Stimulated activated CD4-positive, alpha-beta T cell treated with anti-CD3 and anti-CD28 coated beads, Interleukin-1b, Interleukin-23, amount 100 ng/mL, for 24 hours (primary cell): ENCODE results near the gene REM1.
"Not testable (repeated sequence)": the region's sequence is repeated elsewhere in the genome, so short reads cannot be mapped to it uniquely, and the experiment has no call there.

Source experiments
- DNase-seq, 4 experiments: peaks; one replicate each; pipeline ENCODE4 v3.0.0-alpha.2; 2020; ENCODE audit warnings: low read depth in 4 of 4, low spot score in 1 of 4

The REM1 gene, protein sequence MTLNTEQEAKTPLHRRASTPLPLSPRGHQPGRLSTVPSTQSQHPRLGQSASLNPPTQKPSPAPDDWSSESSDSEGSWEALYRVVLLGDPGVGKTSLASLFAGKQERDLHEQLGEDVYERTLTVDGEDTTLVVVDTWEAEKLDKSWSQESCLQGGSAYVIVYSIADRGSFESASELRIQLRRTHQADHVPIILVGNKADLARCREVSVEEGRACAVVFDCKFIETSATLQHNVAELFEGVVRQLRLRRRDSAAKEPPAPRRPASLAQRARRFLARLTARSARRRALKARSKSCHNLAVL

DNA sequence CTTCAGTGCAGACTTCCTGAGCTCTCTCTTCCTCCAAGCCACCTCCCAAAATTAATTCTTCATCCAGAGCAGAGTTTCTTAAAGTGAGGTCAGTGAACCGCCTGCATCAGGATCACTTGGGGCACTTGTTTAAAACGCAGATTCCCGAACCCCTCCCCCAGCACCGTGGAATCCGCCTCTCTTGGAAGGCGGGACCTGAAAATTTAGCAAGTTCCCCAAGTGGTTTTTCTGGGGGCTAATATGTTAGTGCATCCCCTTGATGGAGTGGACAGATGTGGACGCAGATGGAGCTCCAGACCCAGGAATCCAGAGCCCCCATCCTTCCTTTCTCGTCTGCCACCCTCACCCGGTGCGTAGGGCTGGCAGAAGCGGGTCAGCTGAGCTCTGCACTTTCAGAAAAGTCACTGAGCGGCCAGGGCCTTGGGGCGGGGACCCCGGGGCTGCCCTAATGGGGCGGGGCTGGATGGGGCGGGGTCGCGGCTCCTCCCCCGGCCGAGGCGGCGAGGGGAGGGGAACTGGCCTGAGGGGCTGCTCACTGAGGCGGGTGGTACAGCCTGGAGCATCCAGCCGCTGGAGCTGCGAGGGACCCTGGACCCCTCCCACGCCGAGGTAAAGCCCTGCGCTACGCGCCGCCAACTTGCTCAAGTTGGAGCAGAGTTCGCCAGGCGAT, at the start of gene REM1, which contains the start of gene DEFB124:
TSS of gene REM1 (plus strand) at position 531 of the 670 bp plus-strand sequence. CDS start 1,158 bp downstream, outside the sequence.
TSS of gene DEFB124 (minus strand) at position 370 of the 670 bp plus-strand sequence. CDS start 2,114 bp downstream, outside the sequence.
- DNase-seq, result no peak

DNA sequence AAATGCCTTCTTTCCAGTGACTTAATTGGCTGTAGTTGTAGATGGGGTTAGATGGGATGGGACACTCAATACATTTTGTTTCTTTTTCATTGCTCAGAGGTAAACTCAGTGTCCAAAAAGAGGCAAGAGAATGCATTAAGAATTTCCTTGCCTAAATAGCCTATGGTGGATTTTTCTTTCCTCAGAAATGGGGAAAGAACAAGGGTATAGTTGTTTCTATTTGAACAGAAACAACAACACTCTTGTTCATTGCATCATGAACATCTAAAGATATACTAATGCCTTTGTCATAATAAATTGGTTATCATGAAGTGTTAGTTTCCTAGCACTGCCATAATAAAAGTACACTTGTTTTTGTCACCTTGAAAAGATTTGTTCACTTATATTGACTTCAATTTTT, 49.3 kb upstream of the REM1 start:
- DNase-seq, result no peak

- DNase-seq, result not testable (repeated sequence)
Observed at GRCh38 chr20:31426891-31427551, 48.1 kb upstream of the REM1 start.

DNA sequence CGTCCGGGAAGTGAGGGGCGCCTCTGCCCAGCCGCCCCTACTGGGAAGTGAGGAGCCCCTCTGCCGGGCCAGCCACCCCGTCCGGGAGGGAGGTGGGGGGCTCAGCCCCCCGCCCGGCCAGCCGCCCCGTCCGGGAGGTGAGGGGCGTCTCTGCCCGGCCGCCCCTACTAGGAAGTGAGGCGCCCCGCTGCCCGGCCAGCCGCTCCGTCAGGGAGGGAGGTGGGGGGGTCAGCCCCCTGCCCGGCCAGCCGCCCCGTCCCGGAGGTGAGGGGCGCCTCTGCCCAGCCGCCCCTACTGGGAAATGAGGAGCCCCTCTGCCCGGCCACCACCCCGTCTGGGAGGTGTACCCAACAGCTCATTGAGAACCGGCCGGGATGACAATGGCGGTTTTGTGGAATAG, 47.5 kb upstream of the REM1 start:
- not testable (repeated sequence) for DNase-seq

- no peak for DNase-seq
Observed at GRCh38 chr20:31430568-31431115, 44.4 kb upstream of the REM1 start.

DNA sequence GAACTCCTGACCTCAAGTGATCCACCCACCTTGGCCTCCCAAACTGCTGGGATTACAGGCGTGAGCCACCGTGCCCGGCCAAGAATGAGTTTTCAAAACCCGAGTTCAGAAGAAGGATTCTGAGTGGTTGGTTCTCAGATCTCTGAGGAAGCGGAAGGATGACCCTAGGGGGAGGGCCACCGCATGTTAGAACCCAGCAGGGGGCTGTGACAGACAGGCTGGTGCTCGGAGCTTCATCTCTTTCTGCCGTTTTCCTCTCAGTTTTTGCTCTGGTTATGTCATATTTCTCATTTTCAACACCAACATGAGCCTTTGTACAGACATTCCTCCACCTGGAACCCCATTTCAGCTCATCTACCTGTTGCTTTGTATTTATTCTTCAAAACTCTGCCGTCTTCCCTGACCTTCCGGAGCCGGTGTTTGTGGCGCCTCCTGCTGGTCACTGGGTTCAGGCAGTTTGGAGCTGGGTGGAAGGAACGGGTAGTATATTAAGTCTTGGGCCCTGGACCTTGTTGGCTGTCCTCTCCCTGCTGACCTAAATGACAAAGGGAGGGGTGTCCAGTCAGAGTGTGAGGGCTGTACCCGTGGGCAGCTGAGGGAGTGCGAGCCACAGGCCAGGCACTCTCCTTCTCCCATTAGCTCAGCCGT, 35.0 kb upstream of the REM1 start, which contains the start of gene DEFB123:
TSS of gene DEFB123 (plus strand) at position 621 of the 648 bp plus-strand sequence. CDS start 67 bp downstream, outside the sequence.
- DNase-seq, result peak in 1 of 4 experiments; percentile 2

DNA sequence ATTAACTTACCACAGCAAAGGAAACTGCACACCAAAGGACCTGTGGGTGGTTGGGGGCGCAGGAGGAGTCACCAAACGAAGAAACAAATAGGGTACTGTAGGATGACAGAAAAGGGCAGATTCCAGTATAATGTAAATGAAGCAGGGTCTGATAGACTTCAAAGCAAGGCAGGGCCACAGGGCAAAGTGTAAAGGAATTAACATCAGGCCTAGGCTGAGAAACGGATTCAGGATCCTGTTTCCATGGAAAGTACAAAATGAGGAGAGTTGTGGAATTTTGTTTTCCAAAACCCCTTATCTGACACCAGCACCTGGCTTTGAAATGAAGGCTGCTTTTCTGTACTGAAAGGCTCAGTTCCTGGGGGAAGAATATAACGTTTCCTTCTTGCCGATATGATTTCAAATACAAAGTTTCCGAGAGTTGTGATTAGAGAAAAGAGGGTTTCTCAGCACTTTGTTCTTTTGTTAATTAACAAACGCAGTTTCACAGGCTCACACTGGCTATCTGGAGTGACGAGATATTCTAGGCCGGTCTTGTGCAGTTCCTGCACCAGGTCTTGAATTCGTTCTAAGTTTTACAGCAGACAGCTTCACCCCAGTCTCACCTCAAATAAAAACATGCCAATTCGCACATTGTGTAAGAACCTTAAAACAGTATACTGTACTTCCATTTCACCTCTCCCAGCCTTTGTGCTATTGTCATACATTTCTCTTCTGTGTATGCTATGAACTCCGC, 28.8 kb upstream of the REM1 start:
- DNase-seq, result no peak

DNA sequence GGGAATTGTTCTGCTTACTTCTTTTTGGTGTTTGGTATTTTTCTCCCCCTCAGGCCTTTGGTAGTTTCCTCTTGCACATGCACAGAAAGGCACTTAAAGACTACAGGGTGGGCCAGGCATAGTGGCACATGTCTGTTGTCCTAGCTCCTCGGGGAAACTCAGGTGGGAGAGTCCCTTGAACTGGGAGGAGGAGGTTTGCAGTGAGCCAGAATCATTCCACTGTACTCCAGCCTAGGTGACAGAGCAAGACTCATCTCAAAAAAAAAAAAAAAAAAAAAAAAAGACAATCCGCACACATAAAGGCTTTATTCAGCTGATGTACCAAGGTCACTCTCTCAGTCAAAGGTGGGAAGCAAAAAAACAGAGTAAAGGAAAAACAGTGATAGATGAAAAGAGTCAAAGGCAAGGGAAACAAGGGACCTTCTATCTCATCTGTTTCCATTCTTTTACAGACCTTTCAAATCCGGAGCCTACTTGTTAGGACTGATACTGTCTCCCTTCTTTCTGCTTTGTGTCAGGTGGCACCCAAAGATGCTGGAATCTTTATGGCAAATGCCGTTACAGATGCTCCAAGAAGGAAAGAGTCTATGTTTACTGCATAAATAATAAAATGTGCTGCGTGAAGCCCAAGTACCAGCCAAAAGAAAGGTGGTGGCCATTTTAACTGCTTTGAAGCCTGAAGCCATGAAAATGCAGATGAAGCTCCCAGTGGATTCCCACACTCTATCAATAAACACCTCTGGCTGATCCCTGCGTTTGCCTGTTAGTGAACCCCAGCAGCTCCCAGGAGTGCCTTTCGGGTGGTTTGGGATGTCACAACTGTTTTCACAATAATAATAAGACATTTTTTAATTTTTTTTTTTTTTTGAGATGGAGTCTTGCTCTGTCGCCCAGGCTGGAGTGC, 25.3 kb upstream of the REM1 start:
- no peak for DNase-seq

DNA sequence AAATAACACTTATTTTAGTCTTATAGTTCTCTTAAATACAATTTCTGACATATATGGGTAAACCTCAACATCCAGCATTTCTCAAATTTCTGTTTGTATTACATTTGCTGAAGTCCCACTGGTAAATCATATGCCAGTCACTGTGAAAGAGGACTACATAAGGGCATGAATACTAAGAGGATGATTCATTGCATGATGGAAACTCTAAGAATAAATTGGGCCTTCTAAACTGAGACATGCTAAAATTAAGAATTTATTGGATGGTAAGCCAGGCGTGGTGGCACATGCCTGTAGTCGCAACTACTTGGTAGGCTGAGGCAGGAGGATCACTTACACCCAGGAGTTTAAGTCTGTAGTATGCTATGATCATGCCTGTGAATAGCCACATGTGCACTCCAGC, 22.5 kb upstream of the REM1 start:
- DNase-seq, result no peak

DNA sequence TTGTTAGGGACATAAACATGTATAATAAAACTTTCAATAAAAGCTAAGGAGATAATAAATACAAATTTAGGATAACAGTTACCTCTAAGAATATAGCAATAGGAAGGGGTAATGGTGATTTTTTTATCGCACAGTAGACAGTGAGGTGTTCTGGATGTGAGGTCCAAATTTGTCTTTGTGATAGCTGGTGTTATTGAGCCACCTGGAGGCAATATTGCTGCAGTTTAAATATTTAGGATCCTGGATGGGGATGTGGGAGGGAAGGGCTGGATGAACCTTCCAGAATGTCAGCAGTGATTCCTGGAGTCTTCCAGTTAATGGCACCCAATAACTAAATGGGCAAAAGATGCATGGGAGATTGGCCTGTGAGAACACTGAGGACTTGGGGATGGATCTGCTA, 20.7 kb upstream of the REM1 start:
- no peak for DNase-seq

DNA sequence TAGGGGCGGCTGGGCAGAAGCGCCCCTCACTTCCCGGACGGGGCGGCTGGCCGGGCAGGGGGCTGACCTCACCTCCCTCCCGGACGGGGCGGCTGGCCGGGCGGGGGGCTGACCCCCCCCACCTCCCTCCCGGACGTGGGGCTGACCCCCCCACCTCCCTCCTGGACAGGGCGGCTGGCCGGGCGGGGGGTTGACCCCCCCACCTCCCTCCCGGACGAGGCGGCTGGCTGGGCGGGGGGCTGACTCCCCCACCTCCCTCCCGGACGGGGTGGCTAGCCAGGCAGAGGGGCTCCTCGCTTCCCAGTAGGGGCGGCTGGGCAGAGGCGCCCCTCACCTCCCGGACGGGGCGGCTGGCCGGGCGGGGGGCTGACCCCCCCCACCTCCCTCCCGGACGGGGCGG, 4.1 kb upstream of the REM1 start:
- not testable (repeated sequence) for DNase-seq

GRCh38 chr20:31472395-31473330, 2.4 kb upstream of the REM1 start:
- no peak for DNase-seq

GRCh38 chr20:31473331-31474096, 1.6 kb upstream of the REM1 start:
- no peak for DNase-seq

GRCh38 chr20:31474097-31474436, 1.0 kb upstream of the REM1 start:
- DNase-seq, result no peak

DNA sequence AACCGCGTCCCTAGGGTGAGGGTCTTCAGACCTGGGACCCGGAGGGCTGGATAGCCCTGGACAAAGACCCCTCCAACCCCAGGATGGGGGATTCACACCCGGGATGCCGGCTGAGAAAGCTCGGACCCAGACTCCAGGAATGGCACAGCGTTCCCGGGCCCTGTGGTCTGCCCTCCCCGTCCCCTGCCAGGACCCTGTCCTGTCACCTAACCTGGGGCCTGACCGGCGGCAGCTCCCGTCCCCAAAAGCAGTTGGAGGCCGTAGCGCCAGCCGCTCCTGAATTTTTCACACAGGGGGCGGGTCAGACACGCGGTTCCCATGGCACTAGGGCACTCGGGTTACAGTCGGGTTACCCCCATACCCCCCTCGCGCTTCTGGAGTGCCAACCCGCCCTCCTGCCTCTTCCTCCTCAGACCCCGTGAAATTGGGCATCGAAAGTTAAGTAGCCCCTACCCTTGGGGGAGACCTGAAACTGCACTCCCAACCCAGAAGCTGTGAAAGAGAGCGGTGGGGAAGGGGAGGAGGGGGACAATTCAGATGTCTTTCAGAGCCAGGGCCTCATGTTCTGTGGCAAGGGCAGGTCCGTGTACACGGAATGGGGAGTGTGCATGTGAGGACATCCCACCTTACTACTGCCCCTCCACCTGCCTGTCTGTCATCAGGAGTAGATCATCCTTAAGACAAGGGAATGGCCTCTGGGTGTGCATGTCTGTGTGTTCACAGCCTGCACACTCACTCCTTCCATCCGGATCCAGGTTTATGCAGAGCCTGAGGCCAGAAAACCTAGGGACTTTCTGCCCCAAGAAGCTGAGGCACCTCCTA, 595 bp downstream of the REM1 start:
- no peak for DNase-seq

DNA sequence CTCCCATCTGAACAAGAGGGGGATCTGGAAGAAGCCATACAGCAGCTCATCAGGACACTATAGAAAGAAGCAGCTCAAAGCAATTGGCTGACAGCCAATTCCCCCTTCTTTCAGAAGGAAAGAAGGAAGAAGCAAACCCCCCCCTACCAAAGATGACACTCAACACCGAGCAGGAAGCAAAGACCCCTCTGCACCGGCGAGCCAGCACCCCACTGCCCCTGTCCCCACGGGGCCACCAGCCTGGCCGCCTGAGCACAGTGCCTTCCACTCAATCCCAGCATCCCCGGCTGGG, 1.2 kb downstream of the REM1 start:
- DNase-seq, result no peak

GRCh38 chr20:31476643-31477215, 1.6 kb downstream of the REM1 start:
- no peak for DNase-seq
